NCI-H1092 (cell line): ENCODE data around the gene WIPF1.

Experiments
- DNase-seq: peaks from one replicate; lab custom pipeline; 2025; lab: John Stamatoyannopoulos, UW

WIPF1 gene

GRCh38 chr2:174597345-174598047 is at the start of gene WIPF1:
TSS of gene WIPF1 (minus strand) at chr2:174597804. CDS start at chr2:174585573, 12,231 bp downstream.
- DNase-seq: no peak

GRCh38 chr2:174645296-174645695 is 47.7 kb upstream of the WIPF1 start:
- no peak for DNase-seq

GRCh38 chr2:174644406-174644805 is 46.8 kb upstream of the WIPF1 start:
- DNase-seq: no peak

GRCh38 chr2:174643356-174643755 is 45.8 kb upstream of the WIPF1 start:
- DNase-seq: no peak

GRCh38 chr2:174641168-174641567 is 43.6 kb upstream of the WIPF1 start:
- no peak for DNase-seq

- no peak for DNase-seq
These were observed 39.4 kb upstream of the WIPF1 start for GRCh38 chr2:174636987-174637386.

- DNase-seq: no peak
These were observed 38.3 kb upstream of the WIPF1 start for GRCh38 chr2:174635776-174636404.

- DNase-seq: no peak
These were observed 37.5 kb upstream of the WIPF1 start for GRCh38 chr2:174635015-174635593.

GRCh38 chr2:174634130-174635014 is 36.8 kb upstream of the WIPF1 start:
- no peak for DNase-seq

- no peak for DNase-seq
These were observed 36.0 kb upstream of the WIPF1 start for GRCh38 chr2:174633623-174633930.

GRCh38 chr2:174632841-174633622 is 35.4 kb upstream of the WIPF1 start:
- DNase-seq: no peak

- no peak for DNase-seq
These were observed 33.7 kb upstream of the WIPF1 start for GRCh38 chr2:174631009-174631981.

- no peak for DNase-seq
These were observed 32.5 kb upstream of the WIPF1 start for GRCh38 chr2:174630107-174630506.

GRCh38 chr2:174629506-174629905 is 31.9 kb upstream of the WIPF1 start:
- DNase-seq: no peak

GRCh38 chr2:174628528-174629169 is 31.0 kb upstream of the WIPF1 start:
- no peak for DNase-seq

- DNase-seq: no peak
These were observed 29.6 kb upstream of the WIPF1 start for GRCh38 chr2:174627216-174627615.

GRCh38 chr2:174624895-174625430 is 27.4 kb upstream of the WIPF1 start:
- DNase-seq: no peak

- no peak for DNase-seq
These were observed 26.1 kb upstream of the WIPF1 start for GRCh38 chr2:174623690-174624089.

GRCh38 chr2:174623106-174623637 is 25.6 kb upstream of the WIPF1 start:
- no peak for DNase-seq

GRCh38 chr2:174621323-174621722 is 23.7 kb upstream of the WIPF1 start:
- no peak for DNase-seq
